ENCODE results near the gene IRF8.

Gene IRF8

DNA sequence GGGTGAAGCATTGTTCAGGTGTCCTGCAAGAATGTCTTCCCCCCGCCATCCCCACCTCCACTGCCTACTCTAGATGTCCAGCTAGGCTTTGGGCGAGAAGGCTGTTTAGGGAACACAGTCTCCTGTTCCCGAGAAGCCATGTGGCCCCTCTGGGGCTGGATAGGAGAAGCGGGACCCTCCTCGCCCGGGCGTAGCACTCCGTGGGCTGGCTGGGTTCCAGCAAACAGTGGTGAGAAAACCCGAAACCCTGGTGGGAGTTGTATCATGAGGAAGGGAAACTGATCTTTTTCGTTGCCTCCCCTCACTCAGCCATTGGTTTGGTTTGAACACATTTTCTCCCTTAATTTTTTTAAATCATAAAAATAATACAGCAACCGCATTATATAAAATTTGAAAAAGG lies 56.6 kb downstream of the IRF8 start:
- TF ChIP-seq ESRRG (CRISPR knock-in tag; IDR thresholded peaks at IDR 0.05) = no peak
- no peak for TF ChIP-seq TOX (CRISPR knock-in tag; IDR thresholded peaks at IDR 0.05; ENCODE audit: borderline replicate concordance)
- no peak for TF ChIP-seq PPARA (CRISPR knock-in tag; IDR thresholded peaks at IDR 0.05; ENCODE audit: borderline replicate concordance)
- TF ChIP-seq, protein P1, sequence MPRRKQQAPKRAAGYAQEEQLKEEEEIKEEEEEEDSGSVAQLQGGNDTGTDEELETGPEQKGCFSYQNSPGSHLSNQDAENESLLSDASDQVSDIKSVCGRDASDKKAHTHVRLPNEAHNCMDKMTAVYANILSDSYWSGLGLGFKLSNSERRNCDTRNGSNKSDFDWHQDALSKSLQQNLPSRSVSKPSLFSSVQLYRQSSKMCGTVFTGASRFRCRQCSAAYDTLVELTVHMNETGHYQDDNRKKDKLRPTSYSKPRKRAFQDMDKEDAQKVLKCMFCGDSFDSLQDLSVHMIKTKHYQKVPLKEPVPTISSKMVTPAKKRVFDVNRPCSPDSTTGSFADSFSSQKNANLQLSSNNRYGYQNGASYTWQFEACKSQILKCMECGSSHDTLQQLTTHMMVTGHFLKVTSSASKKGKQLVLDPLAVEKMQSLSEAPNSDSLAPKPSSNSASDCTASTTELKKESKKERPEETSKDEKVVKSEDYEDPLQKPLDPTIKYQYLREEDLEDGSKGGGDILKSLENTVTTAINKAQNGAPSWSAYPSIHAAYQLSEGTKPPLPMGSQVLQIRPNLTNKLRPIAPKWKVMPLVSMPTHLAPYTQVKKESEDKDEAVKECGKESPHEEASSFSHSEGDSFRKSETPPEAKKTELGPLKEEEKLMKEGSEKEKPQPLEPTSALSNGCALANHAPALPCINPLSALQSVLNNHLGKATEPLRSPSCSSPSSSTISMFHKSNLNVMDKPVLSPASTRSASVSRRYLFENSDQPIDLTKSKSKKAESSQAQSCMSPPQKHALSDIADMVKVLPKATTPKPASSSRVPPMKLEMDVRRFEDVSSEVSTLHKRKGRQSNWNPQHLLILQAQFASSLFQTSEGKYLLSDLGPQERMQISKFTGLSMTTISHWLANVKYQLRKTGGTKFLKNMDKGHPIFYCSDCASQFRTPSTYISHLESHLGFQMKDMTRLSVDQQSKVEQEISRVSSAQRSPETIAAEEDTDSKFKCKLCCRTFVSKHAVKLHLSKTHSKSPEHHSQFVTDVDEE (CRISPR knock-in tag; IDR thresholded peaks at IDR 0.05) = no peak
- no peak for TF ChIP-seq CREB5 (CRISPR knock-in tag; IDR thresholded peaks at IDR 0.05; ENCODE audit: low read depth)
- TF ChIP-seq ZFP3 (CRISPR knock-in tag; IDR thresholded peaks at IDR 0.05) = no peak
- no peak for TF ChIP-seq RARB (CRISPR knock-in tag; IDR thresholded peaks at IDR 0.05)
- no peak for TF ChIP-seq TCF4 (CRISPR knock-in tag; IDR thresholded peaks at IDR 0.05; ENCODE audit: borderline replicate concordance)
- TF ChIP-seq SNAI2 (CRISPR knock-in tag; IDR thresholded peaks at IDR 0.05) = no peak
- TF ChIP-seq, protein P2, sequence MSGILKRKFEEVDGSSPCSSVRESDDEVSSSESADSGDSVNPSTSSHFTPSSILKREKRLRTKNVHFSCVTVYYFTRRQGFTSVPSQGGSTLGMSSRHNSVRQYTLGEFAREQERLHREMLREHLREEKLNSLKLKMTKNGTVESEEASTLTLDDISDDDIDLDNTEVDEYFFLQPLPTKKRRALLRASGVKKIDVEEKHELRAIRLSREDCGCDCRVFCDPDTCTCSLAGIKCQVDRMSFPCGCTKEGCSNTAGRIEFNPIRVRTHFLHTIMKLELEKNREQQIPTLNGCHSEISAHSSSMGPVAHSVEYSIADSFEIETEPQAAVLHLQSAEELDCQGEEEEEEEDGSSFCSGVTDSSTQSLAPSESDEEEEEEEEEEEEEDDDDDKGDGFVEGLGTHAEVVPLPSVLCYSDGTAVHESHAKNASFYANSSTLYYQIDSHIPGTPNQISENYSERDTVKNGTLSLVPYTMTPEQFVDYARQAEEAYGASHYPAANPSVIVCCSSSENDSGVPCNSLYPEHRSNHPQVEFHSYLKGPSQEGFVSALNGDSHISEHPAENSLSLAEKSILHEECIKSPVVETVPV (CRISPR knock-in tag; IDR thresholded peaks at IDR 0.05) = no peak
- TF ChIP-seq ZNF565 (CRISPR knock-in tag; conservative IDR thresholded peaks at IDR 0.05; ENCODE audit: low read depth) = no peak
- TF ChIP-seq ISL1 (CRISPR knock-in tag; IDR thresholded peaks at IDR 0.05) = no peak
- no peak for TF ChIP-seq ARNTL (CRISPR knock-in tag; IDR thresholded peaks at IDR 0.05; ENCODE audit: borderline replicate concordance, low read depth)
- TF ChIP-seq ZC3H10 (CRISPR knock-in tag; IDR thresholded peaks at IDR 0.05) = no peak
- no peak for TF ChIP-seq GLIS3 (CRISPR knock-in tag; IDR thresholded peaks at IDR 0.05)
- TF ChIP-seq ZFP30 (CRISPR knock-in tag; IDR thresholded peaks at IDR 0.05) = no peak
- no peak for TF ChIP-seq OSR1 (CRISPR knock-in tag; IDR thresholded peaks at IDR 0.05)
- no peak for ATAC-seq

GRCh38 chr16:85956426-85956825 lies 57.5 kb downstream of the IRF8 start:
- ATAC-seq = no peak
- no peak for TF ChIP-seq BACH2 (CRISPR knock-in tag; IDR thresholded peaks at IDR 0.05; ENCODE audit: borderline replicate concordance)
- TF ChIP-seq ZC3H10 (CRISPR knock-in tag; IDR thresholded peaks at IDR 0.05) = no peak
- TF ChIP-seq, protein P3, sequence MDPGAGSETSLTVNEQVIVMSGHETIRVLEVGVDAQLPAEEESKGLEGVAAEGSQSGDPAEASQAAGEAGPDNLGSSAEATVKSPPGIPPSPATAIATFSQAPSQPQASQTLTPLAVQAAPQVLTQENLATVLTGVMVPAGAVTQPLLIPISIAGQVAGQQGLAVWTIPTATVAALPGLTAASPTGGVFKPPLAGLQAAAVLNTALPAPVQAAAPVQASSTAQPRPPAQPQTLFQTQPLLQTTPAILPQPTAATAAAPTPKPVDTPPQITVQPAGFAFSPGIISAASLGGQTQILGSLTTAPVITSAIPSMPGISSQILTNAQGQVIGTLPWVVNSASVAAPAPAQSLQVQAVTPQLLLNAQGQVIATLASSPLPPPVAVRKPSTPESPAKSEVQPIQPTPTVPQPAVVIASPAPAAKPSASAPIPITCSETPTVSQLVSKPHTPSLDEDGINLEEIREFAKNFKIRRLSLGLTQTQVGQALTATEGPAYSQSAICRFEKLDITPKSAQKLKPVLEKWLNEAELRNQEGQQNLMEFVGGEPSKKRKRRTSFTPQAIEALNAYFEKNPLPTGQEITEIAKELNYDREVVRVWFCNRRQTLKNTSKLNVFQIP (CRISPR knock-in tag; IDR thresholded peaks at IDR 0.05; ENCODE audit: borderline replicate concordance, low read depth) = no peak
- no peak for TF ChIP-seq GLIS3 (CRISPR knock-in tag; IDR thresholded peaks at IDR 0.05)
- TF ChIP-seq TCF4 (CRISPR knock-in tag; IDR thresholded peaks at IDR 0.05; ENCODE audit: borderline replicate concordance) = no peak
- TF ChIP-seq, protein P1 (CRISPR knock-in tag; IDR thresholded peaks at IDR 0.05) = no peak
- TF ChIP-seq PATZ1 (CRISPR knock-in tag; IDR thresholded peaks at IDR 0.05; ENCODE audit: borderline replicate concordance) = no peak
- no peak for TF ChIP-seq ZNF565 (CRISPR knock-in tag; conservative IDR thresholded peaks at IDR 0.05; ENCODE audit: low read depth)
- TF ChIP-seq ESRRG (CRISPR knock-in tag; IDR thresholded peaks at IDR 0.05) = no peak
- TF ChIP-seq ISL1 (CRISPR knock-in tag; IDR thresholded peaks at IDR 0.05) = no peak
- no peak for TF ChIP-seq ZNF8 (CRISPR knock-in tag; IDR thresholded peaks at IDR 0.05)
- no peak for TF ChIP-seq CSDC2 (CRISPR knock-in tag; IDR thresholded peaks at IDR 0.05)
- no peak for TF ChIP-seq RARB (CRISPR knock-in tag; IDR thresholded peaks at IDR 0.05)
